HepG2 (cell line): ENCODE data around the gene KAZN. TPM values are rescaled to one million over a fixed set of nuclear protein-coding genes. Genes with fewer than 3 reads are reported as not detected.

Experiments used
- ATAC-seq: fragments of 200-7000 bp; cut with Tn5 transposase; 3 replicates; pipeline ENCODE4 v1.9.1; 2020; ENCODE audit warnings: mild to moderate bottlenecking, moderate library complexity
- BruUV-seq: library from RNA; stranded (reverse); fragments of 400-500 nt; replicated peaks from 2 replicates; lab custom pipeline; 2021; lab: Mats Ljungman, UMichigan
- CTCF ChIA-PET: fragments of 300-600 bp; formaldehyde crosslinking; extraction: SDS; loops from one replicate; lab custom pipeline; 2021; ENCODE audit warnings: low total read pairs, inconsistent platforms, low intra/inter-chr PET ratio; lab: Yijun Ruan, JAX
- POLR2A ChIA-PET: fragments of 350-600 bp; sonication (Branson Sonifier 250); formaldehyde crosslinking; loops from one replicate; lab custom pipeline; 2020; ENCODE audit warnings: antibody characterized with exemption, inconsistent platforms; lab: Yijun Ruan, JAX
- DNase-seq: peaks from one replicate; pipeline ENCODE4 v3.0.0-alpha.2; 2015; ENCODE audit warnings: low spot score
- FAIRE-seq: peaks from 3 replicates; lab custom pipeline; 2011; peaks lifted over from hg19 to GRCh38; lab: Jason Lieb, UNC
- H2AFZ ChIP-seq: one replicate; pipeline ENCODE4 v1.6.1; 2011; ENCODE audit warnings: low read length, inconsistent platforms
- H3K27ac ChIP-seq: fragments of 300-600 bp; 3 replicates; pipeline ENCODE4 v1.8.0; 2011; ENCODE audit warnings: mixed run types, mild to moderate bottlenecking, mixed read lengths, low read length, inconsistent platforms; ENCODE audit not compliant: insufficient read depth; ENCODE audit errors: extremely low read length
- H3K27me3 ChIP-seq, 2 experiments: fragments of 200-600 bp in 1 of 2; 2 replicates in 1 of 2; 3 replicates in 1 of 2; pipeline versions ENCODE4 v1.6.0 to v1.8.0; 2011; ENCODE audit warnings: low read length in 2 of 2, mild to moderate bottlenecking in 2 of 2, moderate library complexity in 2 of 2, inconsistent platforms in 1 of 2; ENCODE audit not compliant: insufficient read depth in 2 of 2, control insufficient read depth in 1 of 2
- H3K36me3 ChIP-seq, 2 experiments: fragments of 200-600 bp in 1 of 2; replicated peaks in 1 of 2; 2 replicates in 1 of 2; 3 replicates in 1 of 2; pipeline versions ENCODE4 v1.5.1 to v1.8.0; 2011; ENCODE audit warnings: low read length in 2 of 2, inconsistent platforms in 1 of 2; ENCODE audit not compliant: insufficient read depth in 2 of 2, control insufficient read depth in 1 of 2
- H3K4me1 ChIP-seq: 2 replicates; pipeline ENCODE4 v1.5.1; 2012; ENCODE audit warnings: low read length, inconsistent platforms; ENCODE audit not compliant: insufficient read depth
- H3K4me2 ChIP-seq: 2 replicates; pipeline ENCODE4 v1.6.0; 2011; ENCODE audit warnings: low read depth, low read length, inconsistent platforms
- H3K4me3 ChIP-seq, 3 experiments: fragments of 200-600 bp in 1 of 3; sonication (generic), shearing (Covaris generic) in 1 of 3; replicated peaks in 1 of 3; 2 replicates each; pipeline ENCODE4 v1.5.1; 2011 to 2016; ENCODE audit warnings: low read length in 3 of 3, inconsistent platforms in 2 of 3, low read depth in 2 of 3, mild to moderate bottlenecking in 2 of 3, control low read depth in 1 of 3, mixed read lengths in 1 of 3; ENCODE audit not compliant: insufficient read depth in 1 of 3
- H3K79me2 ChIP-seq: one replicate; pipeline ENCODE4 v1.6.1; 2011; ENCODE audit warnings: low read length, inconsistent platforms; ENCODE audit not compliant: insufficient read depth
- H3K9ac ChIP-seq: 2 replicates; pipeline ENCODE4 v1.6.0; 2011; ENCODE audit warnings: mild to moderate bottlenecking, low read depth, low read length, inconsistent platforms; ENCODE audit not compliant: insufficient read depth
- H3K9me3 ChIP-seq: 2 replicates; pipeline ENCODE4 v1.5.1; 2012; ENCODE audit warnings: mild to moderate bottlenecking, low read length
- H4K20me1 ChIP-seq: 2 replicates; pipeline ENCODE4 v1.6.0; 2011; ENCODE audit warnings: inconsistent platforms, mild to moderate bottlenecking, low read length, moderate library complexity; ENCODE audit not compliant: insufficient read depth
- BRD4 ChIP-seq: sonication (generic); formaldehyde crosslinking; IDR thresholded peaks from 2 replicates; pipeline ENCODE4 v1.4.0; 2020; ENCODE audit warnings: missing genetic modification reagents
- CCAR2 ChIP-seq: fragments of 200-400 bp; formaldehyde crosslinking; optimal IDR thresholded peaks from 2 replicates; pipeline ENCODE3; 2018; ENCODE audit warnings: low read depth, mild to moderate bottlenecking, low read length, moderate library complexity
- HMG20B ChIP-seq: conservative IDR thresholded peaks from 2 replicates; pipeline ENCODE4 v1.6.1; 2016; ENCODE audit warnings: missing genetic modification reagents, missing compliant biosample characterization
- HNRNPH1 ChIP-seq: fragments of 200-400 bp; formaldehyde crosslinking; optimal IDR thresholded peaks from 2 replicates; pipeline ENCODE3; 2017; ENCODE audit warnings: mild to moderate bottlenecking, low read depth, low read length
- MTA1 ChIP-seq: sonication (generic); formaldehyde crosslinking; IDR thresholded peaks from 2 replicates; pipeline ENCODE4 v1.4.0; 2020; ENCODE audit warnings: missing genetic modification reagents, mild to moderate bottlenecking, borderline replicate concordance
- RFXAP ChIP-seq: sonication (generic); formaldehyde crosslinking; IDR thresholded peaks from 2 replicates; pipeline ENCODE4 v1.4.0; 2020; ENCODE audit warnings: missing genetic modification reagents, borderline replicate concordance
- ZFP1 ChIP-seq: IDR thresholded peaks from 2 replicates; pipeline ENCODE4 v1.6.1; 2016
- ZKSCAN8 ChIP-seq: IDR thresholded peaks from 2 replicates; pipeline ENCODE4 v1.6.1; 2016; ENCODE audit warnings: borderline replicate concordance, missing genetic modification reagents, missing compliant biosample characterization
- ZMYM3 ChIP-seq: sonication (generic); formaldehyde crosslinking; IDR thresholded peaks from 2 replicates; pipeline ENCODE4 v1.5.1; 2020; ENCODE audit warnings: mild to moderate bottlenecking, missing genetic modification reagents
- ZNF224 ChIP-seq: sonication (generic); formaldehyde crosslinking; IDR thresholded peaks from 2 replicates; pipeline ENCODE4 v1.5.0; 2020; ENCODE audit warnings: mild to moderate bottlenecking, missing genetic modification reagents
- ZNF326 ChIP-seq: sonication (generic); formaldehyde crosslinking; IDR thresholded peaks from 2 replicates; pipeline ENCODE4 v1.4.0; 2020; ENCODE audit warnings: missing genetic modification reagents, borderline replicate concordance
- ZNF451 ChIP-seq: sonication (generic); formaldehyde crosslinking; IDR thresholded peaks from 2 replicates; pipeline ENCODE4 v1.5.0; 2020; ENCODE audit warnings: mild to moderate bottlenecking, missing genetic modification reagents
- ZNF672 ChIP-seq: sonication (generic); formaldehyde crosslinking; IDR thresholded peaks from 2 replicates; pipeline ENCODE4 v1.8.1; 2022; ENCODE audit warnings: missing genetic modification reagents
- WGBS: methylation state at CpG from one replicate; pipeline ENCODE4 v1.1.6; 2017; ENCODE audit warnings: low lambda C conversion rate; 5-methylcytosine and 5-hydroxymethylcytosine counted together
- in situ Hi-C: cut with HindIII; loops from 2 replicates; pipeline ENCODE4 v1.10.0; 2017; ENCODE audit warnings: low pct_unique_long_range_greater_than_20kb; ENCODE audit not compliant: extremely low pct_ligation_motif_present
- intact Hi-C: fragments of 100-400 bp; cut with micrococcal nuclease; formaldehyde crosslinking; loops from one replicate; pipeline ENCODE4 v1.10.0; 2022; ENCODE audit not compliant: unreplicated experiment
- polyA plus RNA-seq, 8 experiments: library from polyadenylated mRNA; depleted of rRNA in 3 of 8; stranded (reverse) in 7 of 8; unstranded in 1 of 8; fragments of >200 nt; fragmentation: Illumina TruSeq in 4 of 8; extraction: Trizol in 4 of 8; gene quantifications; 2 replicates each; pipeline versions ENCODE4 v1.2.1 to v1.2.3, GENCODE V29; 2011 to 2016; ENCODE audit warnings: low read depth in 4 of 8, missing spikeins in 1 of 8, mixed read lengths in 1 of 8; ENCODE audit not compliant: insufficient read depth in 1 of 8
- total RNA-seq, 5 experiments: library from RNA; depleted of rRNA; stranded (reverse); fragments of >200 nt; fragmentation: Illumina TruSeq; extraction: Trizol; gene quantifications; 2 replicates each; pipeline ENCODE4 v1.2.3, GENCODE V29; 2016; ENCODE audit warnings: low read depth in 1 of 5
- TF ChIP-seq, protein P1 (sequence below): conservative IDR thresholded peaks from 2 replicates; pipeline ENCODE4 v1.6.1; 2018; ENCODE audit warnings: missing genetic modification reagents
- TF ChIP-seq, protein P2 (sequence below): IDR thresholded peaks from 2 replicates; pipeline ENCODE4 v1.6.1; 2016; ENCODE audit warnings: mild to moderate bottlenecking, missing biosample characterization, missing genetic modification reagents
- TF ChIP-seq, protein P3 (sequence below): sonication (generic); formaldehyde crosslinking; conservative IDR thresholded peaks from 2 replicates; pipeline ENCODE4 v1.4.0; 2020; ENCODE audit warnings: missing genetic modification reagents
- TF ChIP-seq, protein P4 (sequence below): sonication (generic); formaldehyde crosslinking; IDR thresholded peaks from 2 replicates; pipeline ENCODE4 v1.8.1; 2023; ENCODE audit warnings: mild to moderate bottlenecking, inconsistent platforms, moderate library complexity, missing genetic modification reagents, borderline replicate concordance
- TF ChIP-seq, protein P5 (sequence below): sonication (generic); formaldehyde crosslinking; IDR thresholded peaks from 2 replicates; pipeline ENCODE4 v1.5.0; 2020; ENCODE audit warnings: mild to moderate bottlenecking, missing genetic modification reagents

Gene KAZN
- total and polyA plus RNA-seq, 2 of the 13 experiments (the other 11 are each of a cell fraction or from before 2014, with no cell fraction given): 10.4 to 13.5 TPM

DNA sequence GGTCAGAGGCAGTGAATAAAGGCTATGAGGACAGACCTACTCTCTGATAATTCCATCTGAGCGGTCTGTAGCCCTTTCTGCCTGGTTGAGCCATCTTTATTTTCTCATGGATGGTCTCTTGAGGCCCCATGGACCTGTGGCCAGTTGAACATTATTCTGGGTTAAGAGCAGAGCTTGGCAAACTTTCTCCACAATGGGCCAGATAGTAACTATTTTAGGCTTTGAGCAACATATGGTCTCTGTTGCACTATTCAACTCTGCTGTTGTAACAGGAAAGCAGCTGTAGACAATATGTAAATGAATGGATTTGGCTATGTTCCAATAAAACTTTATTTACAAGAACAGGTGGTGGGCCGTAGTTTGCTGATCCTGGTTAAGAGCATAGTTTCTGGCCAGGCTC lies 62.7 kb downstream of the KAZN start (continued):
- TF ChIP-seq RFXAP (CRISPR knock-in tag) (no peak), MTA1 (CRISPR knock-in tag) (no peak), ZNF326 (CRISPR knock-in tag) (no peak), ZFP1 (CRISPR knock-in tag) (no peak), ZNF672 (CRISPR knock-in tag) (no peak)
- TF ChIP-seq, protein P1, sequence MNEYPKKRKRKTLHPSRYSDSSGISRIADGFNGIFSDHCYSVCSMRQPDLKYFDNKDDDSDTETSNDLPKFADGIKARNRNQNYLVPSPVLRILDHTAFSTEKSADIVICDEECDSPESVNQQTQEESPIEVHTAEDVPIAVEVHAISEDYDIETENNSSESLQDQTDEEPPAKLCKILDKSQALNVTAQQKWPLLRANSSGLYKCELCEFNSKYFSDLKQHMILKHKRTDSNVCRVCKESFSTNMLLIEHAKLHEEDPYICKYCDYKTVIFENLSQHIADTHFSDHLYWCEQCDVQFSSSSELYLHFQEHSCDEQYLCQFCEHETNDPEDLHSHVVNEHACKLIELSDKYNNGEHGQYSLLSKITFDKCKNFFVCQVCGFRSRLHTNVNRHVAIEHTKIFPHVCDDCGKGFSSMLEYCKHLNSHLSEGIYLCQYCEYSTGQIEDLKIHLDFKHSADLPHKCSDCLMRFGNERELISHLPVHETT (CRISPR knock-in tag): no peak
- TF ChIP-seq, protein P2, sequence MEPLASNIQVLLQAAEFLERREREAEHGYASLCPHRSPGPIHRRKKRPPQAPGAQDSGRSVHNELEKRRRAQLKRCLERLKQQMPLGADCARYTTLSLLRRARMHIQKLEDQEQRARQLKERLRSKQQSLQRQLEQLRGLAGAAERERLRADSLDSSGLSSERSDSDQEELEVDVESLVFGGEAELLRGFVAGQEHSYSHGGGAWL (CRISPR knock-in tag): no peak
- TF ChIP-seq, all 625 proteins: peak for 0

DNA sequence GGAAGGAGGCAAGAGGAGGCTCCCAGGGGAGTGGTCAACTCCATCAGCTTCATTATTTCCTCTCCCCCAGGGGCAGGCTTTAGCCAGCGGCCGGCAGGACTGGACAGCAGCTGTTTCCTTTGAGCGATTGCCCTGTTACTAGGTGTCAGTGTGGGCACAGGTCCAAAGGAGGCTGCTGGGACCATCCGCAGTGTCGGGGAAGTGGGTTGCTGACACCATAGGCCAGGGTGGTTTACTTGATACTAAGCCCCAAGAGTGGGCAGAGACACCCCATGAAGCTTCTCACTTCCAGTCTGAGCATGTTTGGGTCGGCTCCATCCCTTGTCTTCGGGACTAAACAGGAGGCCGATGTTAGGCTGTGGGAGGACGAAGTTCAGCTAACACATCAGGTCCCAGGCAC lies 63.6 kb downstream of the KAZN start:
- in situ Hi-C loops (no loop called here), intact Hi-C loops (no loop called here)
- no peak overlapping the region for H3K9ac ChIP-seq
- no peak overlapping the region for H3K4me2 ChIP-seq
- H3K27ac ChIP-seq: no peak overlapping the region
- no peaks in the 10 kb centered on the region for H3K9me3 ChIP-seq
- ChIA-PET CTCF (no interaction called here), POLR2A (no interaction called here)
- no peak for ATAC-seq
- H4K20me1 ChIP-seq: no peaks in the 10 kb centered on the region
- H3K36me3 ChIP-seq: no peaks in the 10 kb centered on the region
- no peak for FAIRE-seq
- no peaks in the 10 kb centered on the region for H3K4me1 ChIP-seq
- no peak overlapping the region for H3K4me3 ChIP-seq
- WGBS: 7% methylated on average over 6 of the region's 9 CpGs
- H3K27me3 ChIP-seq: peaks cover 0 to 46% of the 10 kb centered on the region in 2 experiments; a peak in 4 of 5 replicates
- H2AFZ ChIP-seq: no peak overlapping the region
- BruUV-seq: no TSS peak
- no peaks in the 10 kb centered on the region for H3K79me2 ChIP-seq
- no peak for DNase-seq
- TF ChIP-seq CCAR2 (no peak), BRD4 (CRISPR knock-in tag) (no peak), ZKSCAN8 (no peak), ZNF224 (no peak), ZMYM3 (CRISPR knock-in tag) (no peak), ZNF451 (CRISPR knock-in tag) (no peak), HMG20B (no peak), HNRNPH1 (no peak)
- TF ChIP-seq, protein P3, sequence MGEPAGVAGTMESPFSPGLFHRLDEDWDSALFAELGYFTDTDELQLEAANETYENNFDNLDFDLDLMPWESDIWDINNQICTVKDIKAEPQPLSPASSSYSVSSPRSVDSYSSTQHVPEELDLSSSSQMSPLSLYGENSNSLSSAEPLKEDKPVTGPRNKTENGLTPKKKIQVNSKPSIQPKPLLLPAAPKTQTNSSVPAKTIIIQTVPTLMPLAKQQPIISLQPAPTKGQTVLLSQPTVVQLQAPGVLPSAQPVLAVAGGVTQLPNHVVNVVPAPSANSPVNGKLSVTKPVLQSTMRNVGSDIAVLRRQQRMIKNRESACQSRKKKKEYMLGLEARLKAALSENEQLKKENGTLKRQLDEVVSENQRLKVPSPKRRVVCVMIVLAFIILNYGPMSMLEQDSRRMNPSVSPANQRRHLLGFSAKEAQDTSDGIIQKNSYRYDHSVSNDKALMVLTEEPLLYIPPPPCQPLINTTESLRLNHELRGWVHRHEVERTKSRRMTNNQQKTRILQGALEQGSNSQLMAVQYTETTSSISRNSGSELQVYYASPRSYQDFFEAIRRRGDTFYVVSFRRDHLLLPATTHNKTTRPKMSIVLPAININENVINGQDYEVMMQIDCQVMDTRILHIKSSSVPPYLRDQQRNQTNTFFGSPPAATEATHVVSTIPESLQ (CRISPR knock-in tag): no peak
- TF ChIP-seq, protein P4, sequence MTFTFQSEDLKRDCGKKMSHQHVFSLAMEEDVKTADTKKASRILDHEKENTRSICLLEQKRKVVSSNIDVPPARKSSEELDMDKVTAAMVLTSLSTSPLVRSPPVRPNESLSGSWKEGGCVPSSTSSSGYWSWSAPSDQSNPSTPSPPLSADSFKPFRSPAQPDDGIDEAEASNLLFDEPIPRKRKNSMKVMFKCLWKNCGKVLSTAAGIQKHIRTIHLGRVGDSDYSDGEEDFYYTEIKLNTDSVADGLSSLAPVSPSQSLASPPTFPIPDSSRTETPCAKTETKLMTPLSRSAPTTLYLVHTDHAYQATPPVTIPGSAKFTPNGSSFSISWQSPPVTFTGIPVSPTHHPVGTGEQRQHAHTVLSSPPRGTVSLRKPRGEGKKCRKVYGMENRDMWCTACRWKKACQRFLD (CRISPR knock-in tag): no peak
- TF ChIP-seq, protein P5, sequence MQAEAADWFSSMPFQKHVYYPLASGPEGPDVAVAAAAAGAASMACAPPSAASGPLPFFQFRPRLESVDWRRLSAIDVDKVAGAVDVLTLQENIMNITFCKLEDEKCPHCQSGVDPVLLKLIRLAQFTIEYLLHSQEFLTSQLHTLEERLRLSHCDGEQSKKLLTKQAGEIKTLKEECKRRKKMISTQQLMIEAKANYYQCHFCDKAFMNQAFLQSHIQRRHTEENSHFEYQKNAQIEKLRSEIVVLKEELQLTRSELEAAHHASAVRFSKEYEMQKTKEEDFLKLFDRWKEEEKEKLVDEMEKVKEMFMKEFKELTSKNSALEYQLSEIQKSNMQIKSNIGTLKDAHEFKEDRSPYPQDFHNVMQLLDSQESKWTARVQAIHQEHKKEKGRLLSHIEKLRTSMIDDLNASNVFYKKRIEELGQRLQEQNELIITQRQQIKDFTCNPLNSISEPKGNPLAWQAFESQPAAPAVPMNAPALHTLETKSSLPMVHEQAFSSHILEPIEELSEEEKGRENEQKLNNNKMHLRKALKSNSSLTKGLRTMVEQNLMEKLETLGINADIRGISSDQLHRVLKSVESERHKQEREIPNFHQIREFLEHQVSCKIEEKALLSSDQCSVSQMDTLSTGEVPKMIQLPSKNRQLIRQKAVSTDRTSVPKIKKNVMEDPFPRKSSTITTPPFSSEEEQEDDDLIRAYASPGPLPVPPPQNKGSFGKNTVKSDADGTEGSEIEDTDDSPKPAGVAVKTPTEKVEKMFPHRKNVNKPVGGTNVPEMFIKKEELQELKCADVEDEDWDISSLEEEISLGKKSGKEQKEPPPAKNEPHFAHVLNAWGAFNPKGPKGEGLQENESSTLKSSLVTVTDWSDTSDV (CRISPR knock-in tag): no peak
